Osteoblast (primary cell): ENCODE results near the gene FOXA3. TPM values are rescaled to one million over a fixed set of nuclear protein-coding genes. Genes with fewer than 3 reads are reported as not detected.

ENCODE experiments used
- DNase-seq: peaks from one replicate; pipeline ENCODE4 v3.0.0; 2011; ENCODE audit warnings: low spot score, mixed read lengths; ENCODE audit not compliant: insufficient read length; ENCODE audit errors: missing footprints
- H2AFZ ChIP-seq: 2 replicates; pipeline ENCODE4 v1.6.0; 2011; ENCODE audit warnings: mild to moderate bottlenecking, low read length
- H3K27ac ChIP-seq: 2 replicates; pipeline ENCODE4 v1.5.1; 2011; ENCODE audit warnings: mild to moderate bottlenecking, low read depth, low read length, moderate library complexity
- H3K27me3 ChIP-seq: 2 replicates; pipeline ENCODE4 v1.6.0; 2012; ENCODE audit warnings: mild to moderate bottlenecking, control low read depth, inconsistent platforms, low read length, moderate library complexity; ENCODE audit not compliant: insufficient read depth
- H3K36me3 ChIP-seq: 2 replicates; pipeline ENCODE4 v1.5.1; 2011; ENCODE audit warnings: mild to moderate bottlenecking, low read length, control low read depth, moderate library complexity; ENCODE audit not compliant: insufficient read depth
- H3K4me1 ChIP-seq: 2 replicates; pipeline ENCODE4 v1.5.1; 2011; ENCODE audit warnings: mild to moderate bottlenecking, low read length, control low read depth, moderate library complexity; ENCODE audit not compliant: insufficient read depth
- H3K4me2 ChIP-seq: 2 replicates; pipeline ENCODE4 v1.6.0; 2011; ENCODE audit warnings: mild to moderate bottlenecking, low read length; ENCODE audit not compliant: insufficient read depth
- H3K4me3 ChIP-seq: fragments of 200-600 bp; sonication (generic); 3 replicates; pipeline ENCODE4 v1.5.1; 2012; ENCODE audit warnings: mild to moderate bottlenecking, low read length, inconsistent platforms; ENCODE audit not compliant: insufficient read depth
- H3K79me2 ChIP-seq: 2 replicates; pipeline ENCODE4 v1.6.0; 2012; ENCODE audit warnings: mild to moderate bottlenecking, low read length, control low read depth, inconsistent platforms; ENCODE audit not compliant: insufficient read depth
- H3K9me3 ChIP-seq: 2 replicates; pipeline ENCODE4 v1.5.1; 2011; ENCODE audit warnings: low read depth, low read length, control low read depth
- H4K20me1 ChIP-seq: 2 replicates; pipeline ENCODE4 v1.6.0; 2012; ENCODE audit warnings: mild to moderate bottlenecking, low read length, control low read depth; ENCODE audit not compliant: insufficient read depth
- total RNA-seq: library from RNA; depleted of rRNA; stranded (reverse); fragments of >200 nt; gene quantifications from 2 replicates; pipeline ENCODE4 v1.2.3, GENCODE V29; 2012
- TF ChIP-seq, protein P1 (sequence below): IDR thresholded peaks from 2 replicates; pipeline ENCODE4 v1.5.1; 2011; ENCODE audit warnings: mild to moderate bottlenecking, low read depth, low read length, moderate library complexity; ENCODE audit errors: extremely low read depth

FOXA3 gene
- total RNA-seq, result not detected in 2 replicates

- peaks cover 39% of the 10 kb centered on the region for H3K79me2 ChIP-seq
- peak within 1 kb of the TSS; percentile 97 for H2AFZ ChIP-seq
- TF ChIP-seq, protein P1, sequence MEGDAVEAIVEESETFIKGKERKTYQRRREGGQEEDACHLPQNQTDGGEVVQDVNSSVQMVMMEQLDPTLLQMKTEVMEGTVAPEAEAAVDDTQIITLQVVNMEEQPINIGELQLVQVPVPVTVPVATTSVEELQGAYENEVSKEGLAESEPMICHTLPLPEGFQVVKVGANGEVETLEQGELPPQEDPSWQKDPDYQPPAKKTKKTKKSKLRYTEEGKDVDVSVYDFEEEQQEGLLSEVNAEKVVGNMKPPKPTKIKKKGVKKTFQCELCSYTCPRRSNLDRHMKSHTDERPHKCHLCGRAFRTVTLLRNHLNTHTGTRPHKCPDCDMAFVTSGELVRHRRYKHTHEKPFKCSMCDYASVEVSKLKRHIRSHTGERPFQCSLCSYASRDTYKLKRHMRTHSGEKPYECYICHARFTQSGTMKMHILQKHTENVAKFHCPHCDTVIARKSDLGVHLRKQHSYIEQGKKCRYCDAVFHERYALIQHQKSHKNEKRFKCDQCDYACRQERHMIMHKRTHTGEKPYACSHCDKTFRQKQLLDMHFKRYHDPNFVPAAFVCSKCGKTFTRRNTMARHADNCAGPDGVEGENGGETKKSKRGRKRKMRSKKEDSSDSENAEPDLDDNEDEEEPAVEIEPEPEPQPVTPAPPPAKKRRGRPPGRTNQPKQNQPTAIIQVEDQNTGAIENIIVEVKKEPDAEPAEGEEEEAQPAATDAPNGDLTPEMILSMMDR, result peak; percentile 25
- DNase-seq, result peak; percentile 92
- no peaks in the 10 kb centered on the region for H4K20me1 ChIP-seq
- peak within 1 kb of the TSS; percentile 90 for H3K4me2 ChIP-seq
- H3K4me3 ChIP-seq, result peak within 1 kb of the TSS; percentile 83
- no peak within 1 kb of the TSS for H3K27ac ChIP-seq
- no peaks in the 10 kb centered on the region for H3K9me3 ChIP-seq
- H3K27me3 ChIP-seq, result peaks cover 46% of the 10 kb centered on the region
- H3K4me1 ChIP-seq, result peaks cover 7% of the 10 kb centered on the region
- H3K36me3 ChIP-seq, result peaks cover 12% of the 10 kb centered on the region
Observed at GRCh38 chr19:45863840-45864628, at the start of gene FOXA3. FOXA3 (plus strand) TSS chr19:45864326; CDS start chr19:45864457, 131 bp downstream.

GRCh38 chr19:45814851-45815480 is 49.2 kb upstream of the FOXA3 start, which contains the start of gene RSPH6A:
RSPH6A (minus strand) TSS chr19:45815308; CDS start chr19:45815176, 132 bp downstream.
- Histone ChIP-seq H4K20me1 (peaks cover 3% of the 10 kb centered on the region), H3K4me2 (no peak within 1 kb of the TSS), H3K4me3 (no peak within 1 kb of the TSS), H3K27ac (no peak within 1 kb of the TSS), H3K4me1 (peaks cover 11% of the 10 kb centered on the region), H3K36me3 (peaks cover 6% of the 10 kb centered on the region), H3K9me3 (no peaks in the 10 kb centered on the region), H3K79me2 (no peaks in the 10 kb centered on the region), H2AFZ (no peak within 1 kb of the TSS), H3K27me3 (no peaks in the 10 kb centered on the region)
- peak; percentile 81 for DNase-seq
- TF ChIP-seq, protein P1, result no peak

GRCh38 chr19:45815481-45816216 is 48.5 kb upstream of the FOXA3 start:
- Histone ChIP-seq H3K4me1 (peaks cover 7% of the 10 kb centered on the region), H3K36me3 (peaks cover 13% of the 10 kb centered on the region), H3K9me3 (no peaks in the 10 kb centered on the region), H3K79me2 (no peaks in the 10 kb centered on the region), H4K20me1 (peaks cover 3% of the 10 kb centered on the region), H3K27me3 (no peaks in the 10 kb centered on the region), H3K4me3 (no peak overlapping the region), H3K4me2 (no peak overlapping the region), H3K27ac (no peak overlapping the region), H2AFZ (no peak overlapping the region)
- TF ChIP-seq, protein P1, result no peak
- DNase-seq, result peak; percentile 54
